ENCODE data around the gene GGACT.

GRCh38 chr13:100637796-100638195, 49.2 kb upstream of the GGACT start:
- TF ChIP-seq CTCF (IDR thresholded peaks at IDR 0.05): no peak
- no peak for TF ChIP-seq POLR2A (IDR thresholded peaks at IDR 0.05)

Data from adrenal gland (tissue), 5 donors.